Adipose tissue (tissue), 3 donors: Measurements from ENCODE around the gene ZMYND10. TPM values are rescaled to one million over a fixed set of nuclear protein-coding genes. Genes with fewer than 3 reads are reported as not detected.

Experiments used
- H3K27ac ChIP-seq: one replicate; pipeline ENCODE4 v1.5.1; 2013; ENCODE audit warnings: low read depth, low read length
- WGBS, 3 donors: extraction: QIAGEN DNeasy Blood & Tissue Kit; methylation state at CpG; one replicate each; pipeline ENCODE4 v1.1.7; 2013; 5-methylcytosine and 5-hydroxymethylcytosine counted together
- polyA plus RNA-seq, 3 donors: library from polyadenylated mRNA; stranded (reverse); fragments of 200-250 nt; gene quantifications; one replicate each; pipeline ENCODE4 v1.2.3, GENCODE V29; 2013
- donor health status: healthy with polysubstance abuse.
- donor health status: Bipolar disorder and iron deficiency.
- donor health status: healthy.

Gene ZMYND10
- polyA plus RNA-seq, 3 donors, result 0.28 to 1.1 TPM; not detected in 1

DNA sequence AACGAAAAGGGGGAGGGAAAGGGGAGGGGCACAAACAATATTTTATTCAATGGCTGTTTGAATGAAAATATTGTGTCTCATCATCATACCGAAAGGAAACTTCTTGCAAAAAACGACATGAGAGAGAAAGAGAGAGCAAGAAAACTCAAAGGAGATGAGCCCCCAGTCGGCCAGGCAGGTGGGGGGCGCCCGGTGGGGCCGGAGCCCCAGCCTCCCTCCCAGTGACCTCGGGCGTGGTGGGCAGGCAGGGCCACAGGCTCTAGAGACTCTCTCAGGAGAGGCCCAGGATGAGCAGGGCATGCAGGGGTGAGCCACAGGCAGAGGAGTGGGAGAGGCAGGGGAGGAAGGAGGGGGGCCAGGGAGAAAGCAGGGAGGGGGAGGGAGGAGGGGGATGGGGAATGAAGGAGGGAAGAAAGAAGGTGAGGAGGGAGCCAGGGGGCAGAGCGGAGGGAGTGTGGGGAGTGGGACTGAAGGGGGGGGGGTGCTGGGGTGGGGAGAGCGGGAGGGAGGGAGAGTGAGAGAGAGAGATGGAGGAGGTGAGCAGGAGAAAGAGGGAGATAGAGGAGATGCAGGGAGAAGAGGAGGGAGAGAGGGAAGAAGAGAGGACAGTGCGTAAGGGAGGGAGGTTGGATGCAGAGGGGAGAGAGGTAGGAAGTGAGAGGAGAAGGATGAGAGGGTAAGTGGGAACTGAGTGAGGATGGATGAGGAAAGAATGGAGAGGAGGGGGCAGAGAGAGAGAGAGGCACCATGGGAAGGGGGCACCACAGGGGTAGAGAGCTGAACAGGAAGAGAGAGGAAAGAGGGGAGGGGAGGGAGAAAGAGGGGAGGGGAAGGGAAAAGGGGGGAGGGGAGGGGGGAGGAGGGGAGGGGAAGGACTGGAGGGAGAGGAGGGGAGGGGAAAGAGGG is 27.9 kb upstream of the ZMYND10 start:
- no peak overlapping the region for H3K27ac ChIP-seq
- 49 to 55% (median 53%) methylated on average over 11 to 12 of the region's 12 CpGs for WGBS, 3 donors

DNA sequence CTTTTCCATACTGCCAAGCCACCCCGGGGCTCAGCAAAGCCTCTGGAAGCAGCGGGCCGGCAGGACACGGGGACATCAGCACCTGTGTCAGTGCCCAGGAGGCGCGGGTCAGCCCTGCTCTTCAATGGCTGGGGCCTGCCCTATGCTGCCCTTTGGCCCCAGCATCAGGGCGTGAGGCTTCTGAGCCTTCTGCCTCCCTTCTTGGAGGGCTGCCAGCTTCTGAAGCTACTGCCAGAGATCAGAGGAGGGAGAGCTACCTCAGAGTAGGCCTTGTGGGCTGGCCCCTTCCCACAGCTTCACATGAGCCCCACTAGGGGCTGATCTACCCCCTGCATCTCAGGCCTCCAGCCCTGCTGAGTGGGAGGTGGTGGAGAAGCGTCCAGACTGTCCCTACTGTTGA is 26.8 kb upstream of the ZMYND10 start:
- 54 to 67% (median 66%) methylated on average over 8 of the region's 8 CpGs for WGBS, 3 donors

DNA sequence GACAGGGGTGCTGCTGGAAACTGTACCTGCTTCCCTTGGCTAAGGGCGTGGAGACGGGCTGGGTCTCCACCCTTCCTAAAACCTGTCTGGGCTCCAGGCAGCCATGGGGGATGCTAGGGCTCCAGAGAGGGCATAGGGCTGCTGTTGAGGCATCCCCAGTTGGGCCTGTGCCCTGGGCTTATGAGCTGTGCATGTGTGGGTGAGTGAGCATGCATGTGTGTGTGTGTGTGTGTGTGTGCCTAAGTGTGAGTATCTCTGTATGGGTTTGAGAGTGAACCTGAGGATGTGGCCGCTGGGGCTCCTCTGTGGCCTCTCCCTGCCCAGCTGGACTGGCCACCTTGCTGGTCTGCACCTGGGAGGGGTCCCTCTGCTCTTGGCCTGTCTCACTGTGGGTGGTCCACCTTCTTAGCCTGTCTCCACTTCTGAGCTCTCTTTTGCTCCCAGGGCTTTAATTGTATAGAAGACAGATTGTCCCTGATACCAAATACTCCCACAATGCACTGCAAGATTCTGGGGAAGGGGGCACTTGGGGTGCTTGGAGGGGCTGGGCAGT is 25.7 kb upstream of the ZMYND10 start:
- H3K27ac ChIP-seq, result no peak overlapping the region
- WGBS, 3 donors, result 83 to 86% (median 84%) methylated on average over 3 of the region's 3 CpGs

More for the DNA sequence above, 26.8 kb upstream of the ZMYND10 start:
- no peak overlapping the region for H3K27ac ChIP-seq

DNA sequence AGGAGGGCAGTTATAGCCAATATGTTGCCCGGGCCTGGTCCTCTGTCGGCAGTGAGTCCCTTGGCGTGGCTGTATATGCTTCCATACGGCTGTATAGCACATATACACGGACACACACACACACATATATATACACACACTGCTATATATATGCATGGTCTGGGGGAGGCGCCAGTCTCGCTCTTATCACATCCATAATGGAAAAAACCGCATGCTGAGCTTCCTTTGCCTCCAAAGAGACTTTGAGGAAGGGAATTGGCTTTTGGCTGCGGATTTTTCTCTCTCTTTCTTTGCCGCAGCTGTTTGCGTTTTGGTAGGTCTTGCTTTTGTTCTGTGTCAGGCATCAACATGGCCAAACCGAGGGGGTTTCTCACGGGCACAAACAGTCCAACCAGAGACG is 25.1 kb upstream of the ZMYND10 start:
- 50 to 66% (median 58%) methylated on average over 14 of the region's 14 CpGs for WGBS, 3 donors
- H3K27ac ChIP-seq, result no peak overlapping the region

DNA sequence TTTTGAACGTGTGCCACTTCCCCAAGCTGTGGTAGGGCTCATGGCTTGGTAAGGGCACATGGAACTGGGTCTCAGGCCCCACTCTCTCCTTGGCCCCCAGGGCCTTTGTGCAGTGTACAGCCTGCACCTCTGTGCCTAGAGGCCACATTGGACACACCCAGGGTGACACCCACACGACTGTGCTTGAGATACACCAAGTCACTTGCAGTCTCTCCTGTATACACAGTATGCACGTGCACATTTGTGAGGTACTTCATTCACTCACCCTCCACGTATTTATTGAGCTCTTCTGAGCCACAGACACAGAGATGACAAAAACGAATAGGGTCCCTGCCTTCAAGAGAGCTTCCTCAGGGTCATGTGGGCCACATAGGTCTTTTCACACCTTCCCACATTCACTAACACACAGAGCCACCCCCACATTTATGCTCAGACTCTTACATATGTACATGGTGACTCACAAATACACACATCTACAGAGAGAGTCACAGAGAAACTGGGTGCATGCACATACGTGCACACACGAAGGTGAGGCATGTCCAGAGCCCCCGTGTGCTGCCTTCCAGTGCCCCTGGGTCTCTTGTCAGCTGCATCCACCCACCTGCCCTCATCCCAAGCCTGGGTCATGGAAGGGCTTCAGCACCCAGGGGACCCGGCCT is 23.6 kb upstream of the ZMYND10 start:
- 69 to 74% (median 72%) methylated on average over 9 of the region's 9 CpGs for WGBS, 3 donors
- no peak overlapping the region for H3K27ac ChIP-seq

DNA sequence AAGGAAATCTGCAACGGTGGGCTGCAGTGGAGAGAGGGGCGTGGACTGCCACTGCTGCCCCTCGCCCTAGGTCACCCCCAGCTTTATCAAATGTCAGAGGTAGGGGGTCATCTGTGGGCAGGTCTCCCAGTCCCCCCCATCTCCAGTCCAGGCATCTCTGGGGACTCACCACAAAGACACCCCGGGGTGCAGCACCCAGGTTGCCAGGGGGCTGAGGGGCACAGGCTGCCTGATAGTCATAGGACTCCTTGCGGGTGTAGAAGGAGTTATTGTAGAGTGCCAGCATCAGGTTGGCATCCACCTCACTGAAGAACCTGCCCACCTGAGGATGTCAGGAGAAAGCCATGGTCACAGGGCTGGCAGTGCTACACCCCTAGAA is 20.3 kb upstream of the ZMYND10 start:
- 61 to 86% (median 75%) methylated on average over 5 of the region's 5 CpGs for WGBS, 3 donors
- H3K27ac ChIP-seq, result no peak overlapping the region

DNA sequence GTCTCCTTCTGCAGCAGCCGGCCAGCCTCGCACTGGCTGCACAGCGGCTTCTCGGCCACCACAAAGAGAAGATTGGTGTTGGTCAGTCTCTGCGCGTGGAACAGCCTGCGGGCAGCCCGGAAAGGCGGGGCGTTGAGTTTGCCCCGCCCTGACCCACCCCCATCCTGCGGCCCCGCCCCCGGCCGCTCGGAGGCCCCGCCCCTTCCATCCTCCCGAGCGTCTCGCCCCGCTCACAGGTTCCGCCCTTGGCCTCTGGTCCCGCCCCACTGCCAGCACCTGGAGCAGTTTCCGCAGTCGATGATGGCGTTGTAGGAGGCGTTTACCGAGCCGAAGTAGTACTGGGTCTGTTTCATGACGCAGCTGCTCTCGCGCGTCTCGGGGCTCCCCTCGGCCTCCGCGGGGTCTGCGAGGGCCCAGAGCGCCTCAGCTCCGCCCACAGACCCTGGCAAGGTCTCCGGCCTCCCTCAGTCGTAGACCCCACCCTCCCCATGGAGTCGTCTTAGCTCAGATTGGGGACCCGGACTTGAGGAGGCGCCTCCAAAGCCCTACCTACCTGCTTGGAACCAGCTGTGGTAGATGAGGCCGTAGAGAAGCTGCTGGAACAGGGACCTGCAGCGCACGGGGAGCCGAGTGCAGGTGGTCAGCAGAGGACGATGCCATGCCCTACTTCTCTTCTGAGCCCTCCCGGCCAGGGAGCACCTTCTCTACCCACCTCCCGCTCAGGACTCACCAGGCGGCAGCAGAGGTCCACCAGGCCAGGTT is 19.7 kb upstream of the ZMYND10 start:
- WGBS, 3 donors, result 4 to 6% (median 6%) methylated on average over 36 to 53 of the region's 53 CpGs

DNA sequence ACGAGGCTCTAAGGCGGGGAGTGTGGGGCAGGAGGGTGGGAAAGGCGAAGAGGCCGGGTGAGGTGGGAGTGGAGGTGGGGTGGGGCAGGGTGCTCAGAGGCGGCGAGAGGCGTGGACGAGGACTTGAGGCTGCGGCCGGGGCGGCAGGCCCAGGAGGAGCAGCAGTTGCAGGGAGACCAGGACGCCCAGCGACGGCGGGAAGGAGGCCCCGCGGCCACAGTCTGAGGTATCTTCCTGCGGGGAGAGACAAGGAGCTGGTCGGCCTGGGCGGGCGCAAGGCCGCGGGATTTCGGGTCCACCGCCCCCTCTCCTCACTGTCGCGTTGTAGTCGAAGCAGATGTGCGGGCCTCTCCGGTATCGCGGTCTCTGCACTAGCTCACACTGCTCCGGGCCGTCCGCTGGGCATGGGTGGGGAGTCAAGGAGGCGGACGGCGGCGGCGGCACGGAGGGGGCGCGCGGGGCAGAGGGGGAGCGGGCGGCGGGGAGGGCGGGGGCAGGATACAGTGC is 19.1 kb upstream of the ZMYND10 start:
- 7 to 11% (median 10%) methylated on average over 45 to 48 of the region's 48 CpGs for WGBS, 3 donors
- no peak overlapping the region for H3K27ac ChIP-seq

More for the DNA sequence above, 19.7 kb upstream of the ZMYND10 start:
- H3K27ac ChIP-seq, result no peak overlapping the region

DNA sequence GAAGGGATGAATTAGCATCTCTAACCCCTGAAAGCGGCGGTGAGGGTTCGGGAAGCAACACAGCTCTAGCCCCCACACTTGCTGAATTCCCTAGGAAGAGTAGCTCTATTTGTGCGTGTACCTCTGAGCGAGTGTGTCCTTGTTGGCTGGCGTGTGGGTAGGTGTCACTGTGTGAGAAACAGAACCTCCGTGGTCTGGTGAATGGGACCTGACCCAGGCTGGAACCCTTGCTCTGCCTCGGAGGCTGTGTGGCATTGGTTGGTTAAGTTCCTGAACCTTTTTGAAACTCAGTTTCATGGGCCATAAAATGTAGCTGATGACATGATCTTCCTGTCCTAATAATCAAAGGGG is 14.2 kb upstream of the ZMYND10 start:
- no peak overlapping the region for H3K27ac ChIP-seq
- 19 to 24% (median 23%) methylated on average over 8 of the region's 8 CpGs for WGBS, 3 donors

DNA sequence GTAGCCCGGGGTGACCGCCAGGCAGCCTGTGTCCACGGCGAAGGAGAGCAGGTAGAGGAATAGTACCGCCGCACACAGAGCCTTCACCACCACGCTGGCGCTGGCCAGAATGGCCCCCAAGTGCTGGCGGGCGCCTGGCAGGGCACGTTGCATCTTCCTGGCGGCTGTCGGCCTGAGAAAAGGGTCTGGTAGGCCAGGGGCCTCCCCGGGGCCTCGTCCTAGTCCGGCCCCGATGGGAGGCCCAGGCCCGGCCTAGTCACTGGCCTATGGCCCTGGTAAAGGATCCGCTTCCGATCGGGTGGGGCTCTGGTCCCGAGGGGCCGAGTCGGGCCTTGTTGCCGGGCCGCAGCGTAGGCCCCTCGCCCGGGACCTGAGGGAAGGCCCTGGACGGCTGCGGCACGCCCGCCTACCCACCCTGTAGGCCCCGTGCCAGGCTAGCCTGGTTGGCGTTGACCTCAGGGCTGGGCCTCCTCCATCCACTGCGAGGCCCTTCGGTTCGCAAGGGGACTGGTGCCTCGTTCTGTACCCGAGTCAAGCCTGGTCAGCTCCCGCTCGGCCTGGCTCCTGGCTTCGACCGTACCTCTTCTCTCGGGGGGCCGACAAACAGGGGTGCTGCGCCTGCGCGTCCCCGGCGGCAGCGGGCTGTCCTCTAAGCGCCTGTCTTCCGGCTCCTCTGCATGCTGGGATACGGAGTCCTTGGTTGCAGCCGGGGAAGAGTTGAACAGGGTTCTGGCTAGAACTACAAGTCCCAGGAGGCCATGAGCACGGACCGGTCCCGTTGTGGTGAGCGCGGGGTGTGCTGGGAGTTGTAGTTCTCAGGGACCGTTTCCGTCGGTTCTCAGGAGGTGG is 13.6 kb upstream of the ZMYND10 start, which contains the start of gene TMEM115:
TSS of gene TMEM115 (minus strand) at position 611 of the 849 bp plus-strand sequence. CDS start at position 153, 458 bp downstream.
- H3K27ac ChIP-seq, result peak within 1 kb of the TSS; percentile 51
- 0 to 2% (median 1%) methylated on average over 61 to 64 of the region's 64 CpGs for WGBS, 3 donors

DNA sequence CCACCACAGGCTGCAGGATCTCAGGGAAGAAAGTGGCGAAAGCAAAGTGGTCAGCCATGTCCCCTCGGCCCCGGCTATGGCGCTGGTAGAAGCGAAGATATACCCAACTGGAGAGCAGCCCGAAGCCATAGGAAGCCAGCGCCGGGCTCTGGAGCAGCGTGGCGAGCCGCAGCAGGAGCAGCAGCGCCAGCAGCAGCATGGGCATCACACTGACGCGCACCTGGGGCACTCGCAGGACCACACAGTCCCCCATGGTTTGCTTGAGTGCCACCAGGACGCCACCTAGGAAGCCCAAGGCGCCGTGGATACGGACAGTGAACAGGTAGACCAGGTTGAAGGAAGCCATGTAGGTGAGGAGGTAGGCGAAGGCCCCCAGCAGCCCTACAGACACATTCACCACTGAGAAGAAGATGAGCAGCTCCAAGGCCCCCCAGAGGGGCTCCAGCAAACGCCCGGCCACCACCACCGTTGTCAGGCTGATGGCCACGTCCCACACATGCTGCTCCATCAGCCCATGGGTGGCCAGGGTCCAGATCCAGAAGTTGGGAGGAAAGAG is 12.9 kb upstream of the ZMYND10 start:
- H3K27ac ChIP-seq, result no peak overlapping the region
- WGBS, 3 donors, result 33 to 55% (median 40%) methylated on average over 24 of the region's 24 CpGs

DNA sequence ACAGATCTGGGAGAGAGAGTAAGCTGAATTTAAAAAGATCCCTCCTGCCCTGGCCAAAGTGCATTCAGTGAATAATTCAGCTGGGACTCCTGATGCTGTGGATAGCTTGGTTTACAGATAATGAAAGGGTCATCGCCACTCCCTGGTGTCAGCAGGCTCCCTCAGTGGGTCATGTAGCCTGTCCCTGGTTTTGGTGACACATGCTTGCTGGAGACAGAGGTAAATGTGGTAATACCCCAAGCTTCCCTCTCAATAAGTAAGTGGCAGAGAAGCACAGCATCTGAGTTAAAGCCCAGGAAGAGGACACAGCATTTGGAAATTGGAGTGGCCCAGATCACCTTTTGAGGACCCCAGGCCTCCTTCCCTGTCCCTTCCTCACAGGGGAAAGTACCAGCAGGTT is 11.9 kb upstream of the ZMYND10 start:
- 66 to 81% (median 73%) methylated on average over 1 of the region's 1 CpG for WGBS, 3 donors
- H3K27ac ChIP-seq, result no peak overlapping the region

DNA sequence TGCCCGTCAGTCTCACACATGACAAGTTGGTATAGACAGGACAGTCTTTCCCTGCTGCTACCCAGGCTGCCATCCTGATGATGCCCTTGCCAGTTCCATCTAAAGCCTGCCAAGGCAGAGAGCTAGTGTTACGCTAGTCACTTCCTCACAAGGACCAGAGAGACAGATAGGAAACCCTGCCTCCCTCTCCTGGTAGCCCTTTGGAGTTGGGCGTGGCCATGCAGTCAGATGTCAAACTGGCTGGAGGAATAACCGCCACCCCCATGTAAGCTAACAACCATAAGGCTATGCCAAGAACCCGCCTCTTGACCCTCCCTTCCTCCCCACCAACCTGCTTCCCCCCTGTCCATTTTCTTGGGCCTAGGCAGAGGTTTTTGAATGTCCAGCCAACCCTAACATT is 11.0 kb upstream of the ZMYND10 start:
- no peak overlapping the region for H3K27ac ChIP-seq
- WGBS, 3 donors, result 37 to 45% (median 40%) methylated on average over 5 of the region's 5 CpGs

DNA sequence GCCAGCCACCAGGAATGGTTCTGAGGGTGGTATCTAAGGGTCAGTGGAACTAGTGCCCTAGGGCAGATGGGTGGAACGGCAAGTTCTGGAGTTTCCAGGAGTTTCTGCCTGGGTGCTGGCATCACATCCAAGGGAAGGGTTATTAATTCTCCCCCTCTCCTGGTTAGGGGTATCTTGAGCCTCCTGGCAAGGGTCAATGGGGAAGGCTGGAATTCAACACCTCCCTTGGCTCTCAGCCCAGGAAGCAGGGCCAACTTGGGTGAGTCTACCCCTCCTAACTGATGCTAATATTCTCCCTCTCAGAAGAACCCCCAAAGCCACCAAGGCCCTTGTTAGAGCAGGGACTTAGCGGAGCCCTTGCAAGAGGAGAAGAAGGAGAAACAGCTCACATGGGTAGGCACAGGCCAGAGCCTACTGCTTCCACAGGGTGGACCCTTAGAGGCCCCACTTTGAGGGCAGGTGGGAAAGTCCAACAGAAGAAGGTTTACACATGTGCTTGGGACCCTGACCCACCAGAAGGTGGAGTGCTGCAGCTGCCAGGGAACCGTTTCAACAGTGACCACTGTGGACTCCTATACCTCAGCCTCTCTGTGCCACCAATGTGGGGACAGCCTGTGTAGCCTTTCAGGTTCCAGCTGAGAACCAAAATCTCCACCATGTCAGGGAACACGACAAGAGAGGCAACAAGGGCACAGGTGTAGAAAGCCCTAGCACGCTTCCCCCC is 10.5 kb upstream of the ZMYND10 start:
- no peak overlapping the region for H3K27ac ChIP-seq
- 45 to 65% (median 62%) methylated on average over 5 of the region's 5 CpGs for WGBS, 3 donors

DNA sequence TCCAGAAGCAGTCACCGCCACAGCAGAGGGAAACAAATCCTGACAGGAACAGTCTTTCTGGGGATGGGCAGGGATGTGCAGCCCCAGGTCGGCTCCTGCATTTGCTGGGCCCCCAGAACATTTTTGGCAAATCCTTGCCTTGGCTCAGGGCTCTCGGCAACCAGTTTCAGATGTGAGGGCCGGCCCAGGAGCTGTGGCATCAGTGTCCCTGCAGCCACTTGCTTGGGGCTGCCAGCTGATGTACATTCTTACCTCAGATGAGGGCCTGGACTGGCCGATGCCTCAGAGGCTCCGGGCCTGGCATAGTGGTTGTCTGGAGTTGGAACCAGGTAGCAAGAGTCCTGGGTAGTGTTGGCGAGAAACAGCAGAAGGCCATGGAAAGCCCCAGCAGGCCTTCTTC is 9.3 kb upstream of the ZMYND10 start:
- H3K27ac ChIP-seq, result no peak overlapping the region
- 84 to 89% (median 86%) methylated on average over 7 of the region's 7 CpGs for WGBS, 3 donors

DNA sequence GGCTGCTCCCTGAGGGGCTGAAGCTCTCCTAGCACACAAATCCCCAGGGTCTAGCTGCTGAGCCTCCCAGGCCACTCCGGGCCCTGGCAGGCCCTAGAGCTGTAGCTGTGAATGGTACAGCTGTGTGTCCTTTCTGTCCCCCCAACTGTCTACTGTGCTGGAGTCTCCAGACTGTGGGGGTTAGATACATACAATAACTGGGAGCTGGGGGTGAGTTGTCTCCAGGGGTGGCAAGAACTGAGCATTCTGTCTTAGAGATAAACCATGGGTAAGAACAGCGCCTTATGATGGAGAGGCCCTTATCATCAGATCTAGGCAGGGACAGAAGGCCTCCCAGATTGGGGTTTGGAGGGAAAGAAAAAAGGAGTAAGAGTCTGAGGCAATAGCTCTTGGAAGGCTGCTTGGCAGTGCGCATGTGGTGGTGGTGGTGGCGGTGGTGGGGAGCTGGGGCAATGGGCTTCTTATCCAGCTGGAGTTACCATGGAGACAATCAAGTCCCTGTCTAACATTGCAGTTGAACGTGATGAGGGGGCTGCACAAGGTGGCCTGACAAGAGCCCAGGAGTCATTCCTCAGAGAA is 8.7 kb upstream of the ZMYND10 start:
- H3K27ac ChIP-seq, result no peak overlapping the region
- WGBS, 3 donors, result 76 to 85% (median 84%) methylated on average over 5 of the region's 5 CpGs
